GM21360 (cell line): ENCODE data around the gene SF3B2.
"Not testable (repeated sequence)": the region's sequence is repeated elsewhere in the genome, so short reads cannot be mapped to it uniquely, and the experiment has no call there.

ENCODE experiments used
- ATAC-seq: cut with Tn5 transposase; IDR thresholded peaks from one replicate; pipeline ENCODE4 v1.9.1; 2021; ENCODE audit warnings: mild to moderate bottlenecking, moderate library complexity; ENCODE audit not compliant: unreplicated experiment

Gene SF3B2, protein sequence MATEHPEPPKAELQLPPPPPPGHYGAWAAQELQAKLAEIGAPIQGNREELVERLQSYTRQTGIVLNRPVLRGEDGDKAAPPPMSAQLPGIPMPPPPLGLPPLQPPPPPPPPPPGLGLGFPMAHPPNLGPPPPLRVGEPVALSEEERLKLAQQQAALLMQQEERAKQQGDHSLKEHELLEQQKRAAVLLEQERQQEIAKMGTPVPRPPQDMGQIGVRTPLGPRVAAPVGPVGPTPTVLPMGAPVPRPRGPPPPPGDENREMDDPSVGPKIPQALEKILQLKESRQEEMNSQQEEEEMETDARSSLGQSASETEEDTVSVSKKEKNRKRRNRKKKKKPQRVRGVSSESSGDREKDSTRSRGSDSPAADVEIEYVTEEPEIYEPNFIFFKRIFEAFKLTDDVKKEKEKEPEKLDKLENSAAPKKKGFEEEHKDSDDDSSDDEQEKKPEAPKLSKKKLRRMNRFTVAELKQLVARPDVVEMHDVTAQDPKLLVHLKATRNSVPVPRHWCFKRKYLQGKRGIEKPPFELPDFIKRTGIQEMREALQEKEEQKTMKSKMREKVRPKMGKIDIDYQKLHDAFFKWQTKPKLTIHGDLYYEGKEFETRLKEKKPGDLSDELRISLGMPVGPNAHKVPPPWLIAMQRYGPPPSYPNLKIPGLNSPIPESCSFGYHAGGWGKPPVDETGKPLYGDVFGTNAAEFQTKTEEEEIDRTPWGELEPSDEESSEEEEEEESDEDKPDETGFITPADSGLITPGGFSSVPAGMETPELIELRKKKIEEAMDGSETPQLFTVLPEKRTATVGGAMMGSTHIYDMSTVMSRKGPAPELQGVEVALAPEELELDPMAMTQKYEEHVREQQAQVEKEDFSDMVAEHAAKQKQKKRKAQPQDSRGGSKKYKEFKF

DNA sequence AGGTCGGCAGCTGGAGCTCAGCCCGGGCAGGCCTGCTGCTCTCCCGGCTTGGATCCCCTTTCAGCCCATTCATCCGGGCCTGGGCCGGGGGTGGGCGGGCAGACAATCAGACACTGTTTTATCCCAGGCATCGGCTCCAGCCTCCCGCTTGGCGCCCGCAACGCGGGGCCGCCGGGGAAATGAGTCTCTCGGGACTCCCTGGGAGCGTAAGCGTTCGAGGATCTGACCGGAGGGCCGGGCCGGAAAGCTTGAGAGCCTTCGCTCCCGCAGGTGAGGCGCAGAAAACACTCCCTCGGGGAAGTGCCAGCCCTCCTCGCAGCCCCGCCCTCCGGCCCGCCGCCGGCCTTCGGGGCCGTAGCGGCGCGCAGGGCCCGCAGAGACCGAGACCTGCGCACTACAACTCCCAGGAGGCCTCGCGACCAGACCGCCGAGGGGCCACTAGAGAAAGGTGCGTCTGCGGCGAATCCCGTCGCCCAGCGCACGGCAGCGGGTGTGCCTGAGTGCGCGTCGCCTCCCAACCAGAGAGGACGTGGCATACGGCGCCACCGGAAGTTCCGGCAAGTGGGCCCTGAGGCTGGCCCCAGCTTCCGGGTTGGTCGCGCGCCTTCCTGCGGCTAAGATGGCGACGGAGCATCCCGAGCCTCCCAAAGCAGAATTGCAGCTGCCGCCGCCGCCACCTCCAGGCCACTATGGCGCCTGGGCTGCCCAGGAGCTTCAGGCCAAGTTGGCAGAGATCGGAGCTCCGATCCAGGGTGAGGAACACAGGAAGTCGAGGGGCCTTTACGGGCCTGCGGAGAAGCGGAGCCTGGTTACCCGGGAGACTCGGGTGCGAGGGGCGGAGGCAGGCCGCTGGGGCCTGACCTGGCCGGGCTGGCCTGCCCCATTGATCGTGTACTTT is at the start of gene SF3B2:
Gene SF3B2 (plus strand): TSS at position 599 of the 898 bp plus-strand sequence. CDS start 21 bp downstream, at position 620.
- peak; percentile 93 for ATAC-seq

DNA sequence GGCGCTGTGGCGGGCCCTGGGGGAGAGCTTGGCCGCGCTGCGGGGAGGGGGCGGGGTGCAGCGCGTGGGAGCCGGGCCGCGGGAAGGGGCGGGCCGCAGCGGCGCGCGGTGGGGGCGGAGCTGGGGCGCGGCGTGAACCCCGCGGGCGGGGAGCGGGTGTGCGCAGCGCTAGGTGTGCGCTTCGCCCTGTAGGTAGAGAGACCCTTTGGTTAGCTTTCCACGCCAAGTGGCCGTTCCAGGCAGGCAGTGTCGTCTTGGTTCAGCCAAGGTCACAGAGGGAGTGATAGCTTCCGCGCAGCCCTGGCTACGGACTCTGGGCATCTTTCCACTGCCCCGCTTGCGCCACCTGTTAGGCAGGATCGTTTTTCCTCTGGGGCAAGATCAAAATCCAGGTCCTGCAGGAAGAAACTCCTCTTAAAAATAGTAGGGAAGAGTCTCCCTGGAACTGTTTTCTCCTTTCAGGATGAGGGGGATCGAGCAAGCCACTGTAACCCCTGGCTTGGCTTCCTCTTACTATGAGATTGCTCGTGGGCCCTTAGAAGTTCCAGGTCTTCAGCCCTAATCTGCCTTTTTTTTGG is 49.4 kb upstream of the SF3B2 start:
- ATAC-seq = no peak

DNA sequence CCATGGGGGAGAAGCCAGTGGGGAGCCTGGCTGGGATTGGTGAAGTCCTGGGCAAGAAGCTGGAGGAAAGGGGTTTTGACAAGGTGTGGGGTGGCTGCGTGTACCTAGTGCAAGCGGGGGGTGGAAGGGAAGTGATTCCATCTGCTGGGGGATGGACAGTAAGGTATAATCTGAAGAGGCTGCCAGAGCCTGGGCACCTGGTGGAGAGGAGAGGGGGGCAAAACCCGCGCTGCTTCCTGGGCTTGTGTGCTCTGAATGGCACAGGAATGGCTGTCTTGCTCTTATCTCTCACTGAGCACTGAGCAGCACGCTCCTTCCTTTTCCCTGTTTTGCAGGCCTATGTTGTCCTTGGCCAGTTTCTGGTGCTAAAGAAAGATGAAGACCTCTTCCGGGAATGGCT is 48.9 kb upstream of the SF3B2 start:
- no peak for ATAC-seq

DNA sequence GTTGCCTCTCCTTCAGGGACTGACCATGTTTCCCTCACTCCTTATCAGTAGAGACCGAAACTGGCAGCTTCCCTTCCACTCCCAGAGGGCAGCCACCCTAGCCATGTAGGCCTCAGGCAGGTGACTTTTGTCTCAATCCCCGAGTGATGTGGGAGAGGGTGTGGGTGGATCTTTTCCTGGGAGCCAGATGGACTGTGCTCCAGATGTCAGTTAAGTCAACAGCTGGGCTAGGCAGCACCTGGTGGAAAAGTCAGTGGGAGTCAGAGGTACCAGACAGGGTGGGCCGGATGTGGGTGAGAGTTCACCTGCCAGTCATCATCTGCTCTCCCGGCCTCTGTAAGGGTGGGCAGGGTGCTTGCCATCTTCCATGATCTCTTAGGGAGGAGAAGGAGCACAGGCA is 48.0 kb upstream of the SF3B2 start:
- no peak for ATAC-seq

DNA sequence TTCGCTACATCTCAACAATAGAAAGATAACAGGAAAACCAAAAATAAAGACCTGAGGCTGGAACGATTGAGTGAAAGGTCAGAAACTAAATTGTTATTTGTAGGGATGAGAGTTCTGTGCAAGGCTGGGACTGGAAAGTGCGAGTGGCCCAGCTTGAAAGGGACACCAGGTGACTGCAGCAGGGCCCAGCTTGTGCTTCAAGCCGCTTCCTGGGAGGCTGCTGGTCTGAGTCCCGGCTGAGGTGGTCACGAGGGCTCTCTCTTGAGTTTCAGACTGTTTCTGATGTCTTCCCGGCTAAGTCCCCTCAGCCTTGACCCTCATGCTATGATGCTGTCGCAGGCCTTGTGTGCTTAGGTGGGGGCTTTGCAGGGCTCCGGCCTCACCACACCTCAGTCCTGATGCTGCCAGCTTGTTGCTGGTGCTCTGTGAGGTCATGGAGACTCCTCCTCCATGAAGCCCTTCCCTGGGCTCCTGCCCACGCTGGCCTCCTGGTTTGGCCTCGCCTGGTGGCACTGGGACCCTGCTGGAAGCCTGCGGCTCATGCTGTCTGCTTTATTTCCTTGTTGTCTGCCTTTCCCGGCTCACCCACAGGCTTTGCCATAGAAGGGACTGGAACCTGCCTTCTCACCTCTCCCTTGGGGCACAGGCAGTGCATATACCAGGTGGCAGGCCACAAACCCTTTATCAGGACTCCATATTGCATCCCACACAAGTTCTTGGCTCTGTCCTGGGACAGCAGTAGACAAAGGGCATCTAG is 45.9 kb upstream of the SF3B2 start:
- no peak for ATAC-seq

DNA sequence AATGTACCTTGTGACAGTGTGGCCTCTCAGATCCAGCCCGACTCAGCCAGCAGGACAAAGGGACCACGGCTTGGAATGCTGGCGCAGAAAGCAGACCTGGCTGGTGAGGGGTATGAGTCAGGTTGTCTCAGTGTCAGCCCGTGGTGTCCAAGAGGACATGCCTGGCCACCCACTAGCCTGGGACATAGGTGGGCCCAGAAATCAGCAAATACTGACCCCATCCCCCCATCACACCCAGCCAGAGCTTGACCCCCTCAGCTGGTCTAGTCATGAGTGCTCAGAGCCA is 45.3 kb upstream of the SF3B2 start:
- ATAC-seq = no peak

DNA sequence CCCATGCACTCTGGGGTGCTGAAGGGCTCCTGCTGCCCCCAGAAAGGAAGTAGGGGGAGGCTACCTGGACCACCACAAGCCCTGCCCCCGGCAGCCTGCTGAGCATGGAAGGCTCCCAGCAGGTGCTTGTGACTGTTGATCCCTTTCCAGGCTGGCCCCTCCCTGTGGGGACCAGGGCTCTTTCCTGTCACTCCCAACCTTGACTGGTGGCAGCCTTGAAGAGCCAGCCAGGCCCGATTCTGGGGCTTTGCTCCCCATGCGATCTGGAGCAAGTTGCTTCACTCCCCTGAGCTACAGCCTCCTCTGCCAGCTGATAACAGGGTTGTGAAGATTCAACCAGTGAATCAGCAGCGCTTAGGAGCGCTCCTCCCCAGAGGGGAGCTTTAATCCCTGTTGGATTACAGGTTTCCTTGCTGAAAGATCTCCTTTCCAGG is 44.9 kb upstream of the SF3B2 start:
- no peak for ATAC-seq

DNA sequence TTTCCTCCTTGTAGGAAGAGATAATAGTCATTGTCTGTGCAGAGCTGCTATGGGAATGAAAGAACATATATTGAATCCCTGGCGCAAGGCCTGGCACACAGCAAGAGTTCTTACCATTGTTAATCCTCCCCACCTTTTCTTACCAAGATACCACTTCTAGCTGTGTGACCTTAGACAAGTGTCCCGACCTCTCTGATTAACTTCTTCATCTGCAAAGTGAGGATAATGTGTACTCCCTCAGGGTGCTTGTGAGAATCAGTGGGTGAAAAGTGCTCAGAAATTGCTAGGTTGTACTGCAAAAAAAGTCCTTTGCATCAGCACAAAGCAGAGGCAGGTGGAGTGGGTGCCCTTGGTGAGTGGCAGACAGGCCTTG is 44.1 kb upstream of the SF3B2 start:
- ATAC-seq = no peak

GRCh38 chr11:66008468-66009101 is 43.6 kb upstream of the SF3B2 start:
- ATAC-seq = no peak

GRCh38 chr11:66010036-66010435 is 42.1 kb upstream of the SF3B2 start:
- ATAC-seq = not testable (repeated sequence)

GRCh38 chr11:66011239-66011784 is 40.9 kb upstream of the SF3B2 start:
- no peak for ATAC-seq

DNA sequence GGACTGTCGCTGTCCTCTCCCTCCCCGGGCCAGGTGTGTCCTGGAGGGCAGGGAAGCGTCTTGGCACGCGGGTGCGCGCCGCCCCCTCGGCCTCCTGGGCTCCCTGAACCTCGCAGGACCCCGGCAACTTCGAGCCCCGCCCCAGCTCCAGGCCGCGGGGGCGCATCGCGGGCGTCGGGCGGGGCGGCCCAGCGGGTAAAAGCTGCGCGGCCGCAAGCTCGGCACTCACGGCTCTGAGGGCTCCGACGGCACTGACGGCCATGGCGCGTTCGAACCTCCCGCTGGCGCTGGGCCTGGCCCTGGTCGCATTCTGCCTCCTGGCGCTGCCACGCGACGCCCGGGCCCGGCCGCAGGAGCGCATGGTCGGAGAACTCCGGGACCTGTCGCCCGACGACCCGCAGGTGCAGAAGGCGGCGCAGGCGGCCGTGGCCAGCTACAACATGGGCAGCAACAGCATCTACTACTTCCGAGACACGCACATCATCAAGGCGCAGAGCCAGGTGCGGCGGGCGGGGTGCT is 40.3 kb upstream of the SF3B2 start, which contains the start of gene CST6:
Gene CST6 (plus strand): TSS at position 224 of the 519 bp plus-strand sequence. CDS start 37 bp downstream, at position 261.
- no peak for ATAC-seq

DNA sequence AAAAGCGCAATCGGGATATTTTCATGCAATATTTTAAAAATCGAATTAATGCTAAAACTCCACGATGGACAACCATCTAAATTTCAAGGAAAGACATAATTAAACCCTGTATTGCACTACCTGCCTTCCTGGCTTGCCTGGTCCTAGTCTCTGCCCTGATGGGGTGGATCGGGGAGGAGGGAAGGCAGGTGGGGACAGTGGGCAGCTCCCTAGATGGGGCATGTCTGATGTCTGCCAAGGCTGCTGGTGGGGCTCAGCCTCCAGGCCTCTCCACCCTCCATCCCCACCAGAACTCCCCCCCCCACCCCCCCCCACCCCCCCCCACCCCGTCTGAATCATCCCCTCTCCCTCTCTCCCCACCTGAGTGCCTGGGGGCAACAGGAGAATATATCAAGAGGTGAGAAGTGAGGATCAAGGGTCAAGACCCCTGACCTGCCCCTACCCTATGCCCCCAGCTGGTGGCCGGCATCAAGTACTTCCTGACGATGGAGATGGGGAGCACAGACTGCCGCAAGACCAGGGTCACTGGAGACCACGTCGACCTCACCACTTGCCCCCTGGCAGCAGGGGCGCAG is 39.7 kb upstream of the SF3B2 start:
- no peak for ATAC-seq

DNA sequence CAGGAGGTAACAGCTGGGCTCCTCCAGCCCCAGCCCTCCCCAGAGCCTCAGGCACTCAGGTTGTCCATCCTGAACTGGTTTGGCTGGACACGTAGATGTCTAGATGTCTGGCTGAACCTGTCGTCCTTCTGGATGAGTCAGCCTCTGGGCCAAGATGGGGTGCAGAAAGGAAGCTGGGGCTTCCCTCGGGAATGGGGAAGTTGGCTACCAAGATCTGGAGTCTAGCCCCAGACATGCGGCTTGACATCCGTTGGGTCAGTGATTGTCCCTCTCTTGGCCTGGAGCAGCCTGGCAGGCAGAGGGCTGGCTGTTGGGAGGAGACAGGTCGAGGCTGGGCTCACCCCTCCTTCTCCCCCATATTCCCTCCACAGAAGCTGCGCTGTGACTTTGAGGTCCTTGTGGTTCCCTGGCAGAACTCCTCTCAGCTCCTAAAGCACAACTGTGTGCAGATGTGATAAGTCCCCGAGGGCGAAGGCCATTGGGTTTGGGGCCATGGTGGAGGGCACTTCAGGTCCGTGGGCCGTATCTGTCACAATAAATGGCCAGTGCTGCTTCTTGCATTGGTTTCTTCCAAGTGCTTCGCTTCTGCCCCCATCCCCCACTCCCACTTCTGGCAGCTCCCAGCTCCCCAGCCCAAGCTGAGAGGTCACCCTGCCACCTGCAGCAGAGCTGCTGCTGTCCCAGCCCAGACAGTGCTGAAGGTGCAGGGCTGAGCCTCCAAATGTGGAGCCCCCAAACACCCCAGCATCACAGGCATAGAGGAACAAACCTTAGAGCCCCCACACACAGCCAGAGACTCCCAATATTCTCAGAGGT is 39.0 kb upstream of the SF3B2 start:
- no peak for ATAC-seq

GRCh38 chr11:66013762-66014100 is 38.4 kb upstream of the SF3B2 start:
- ATAC-seq = no peak

DNA sequence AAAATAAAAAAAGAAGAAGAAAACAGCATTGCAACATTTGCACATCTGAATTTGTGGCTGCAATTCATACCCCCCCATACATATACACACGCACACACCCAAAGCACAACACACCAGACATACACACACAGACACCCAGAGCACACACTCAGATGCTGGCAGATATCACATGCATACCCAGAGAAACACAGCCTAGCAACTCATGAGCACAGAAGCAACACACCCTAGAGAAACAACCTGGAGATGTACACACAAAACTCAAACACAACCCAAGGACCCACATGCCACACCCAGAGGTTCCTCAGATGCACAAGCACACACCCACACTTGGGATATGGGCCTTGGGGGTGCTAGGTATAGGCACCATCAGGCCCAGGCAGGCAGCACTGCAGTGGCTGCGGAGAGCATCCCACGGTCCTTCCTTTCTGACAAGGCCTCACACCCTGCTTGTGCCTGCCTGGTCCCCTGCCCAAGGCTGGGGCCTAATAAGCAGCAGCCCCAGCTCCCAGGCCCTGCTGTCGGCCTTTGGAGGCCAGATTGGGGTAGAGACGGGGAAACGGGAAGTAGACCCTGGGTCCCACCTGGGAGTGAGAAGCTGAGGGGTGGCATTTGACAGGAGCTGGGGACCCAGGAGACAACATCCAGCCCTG is 37.2 kb upstream of the SF3B2 start:
- no peak for ATAC-seq

GRCh38 chr11:66015454-66015881 is 36.7 kb upstream of the SF3B2 start:
- ATAC-seq = no peak
